GM18520 (cell line): ENCODE data around the gene NCAM2.

ENCODE experiments used
- ATAC-seq: cut with Tn5 transposase; IDR thresholded peaks from one replicate; pipeline ENCODE4 v1.9.1; 2021; ENCODE audit not compliant: unreplicated experiment

The NCAM2 gene

DNA sequence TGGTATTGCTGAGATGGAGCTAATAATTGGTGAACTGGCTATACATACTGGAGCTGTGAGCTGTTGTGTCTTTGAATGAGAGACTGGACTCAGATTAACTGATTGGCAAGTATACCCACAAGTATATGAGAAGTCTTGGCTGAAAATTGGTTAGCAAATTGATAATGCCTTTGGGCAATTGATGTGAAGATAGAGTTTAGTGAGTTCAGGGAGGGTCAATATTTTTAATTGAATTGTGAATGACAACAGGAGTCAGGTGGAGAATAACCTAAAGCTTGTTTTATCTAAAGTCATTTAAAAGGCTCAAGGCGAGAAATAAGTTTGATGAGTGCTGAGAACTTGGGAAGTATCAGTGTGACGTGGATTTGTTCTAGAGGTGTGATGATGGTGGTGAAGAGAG, 27.5 kb downstream of the NCAM2 start:
- ATAC-seq: no peak

DNA sequence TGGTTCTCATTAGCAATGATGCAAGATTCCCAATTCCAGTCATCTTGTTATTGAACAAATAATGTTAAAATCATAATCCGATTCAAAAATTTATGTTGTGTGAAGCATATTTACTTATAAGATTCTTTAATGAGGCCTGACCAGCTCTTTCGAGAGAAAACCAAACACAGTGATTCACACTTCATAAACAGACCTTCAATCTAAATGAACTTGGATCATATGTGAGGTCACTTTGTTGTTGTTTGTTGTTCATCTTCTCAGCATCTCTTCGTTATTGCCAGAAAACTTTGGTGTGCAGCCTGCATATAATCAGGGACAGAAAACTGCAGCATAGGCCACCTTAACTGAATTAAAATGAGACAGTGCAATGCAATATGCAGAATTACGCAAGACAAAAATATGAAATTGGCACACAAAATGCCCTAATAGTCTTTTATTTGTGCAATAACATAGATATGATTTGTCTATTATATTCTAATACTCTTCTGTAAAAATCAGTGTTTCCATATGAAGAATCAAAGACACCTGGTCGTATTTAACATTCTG, 30.1 kb downstream of the NCAM2 start:
- ATAC-seq: no peak

DNA sequence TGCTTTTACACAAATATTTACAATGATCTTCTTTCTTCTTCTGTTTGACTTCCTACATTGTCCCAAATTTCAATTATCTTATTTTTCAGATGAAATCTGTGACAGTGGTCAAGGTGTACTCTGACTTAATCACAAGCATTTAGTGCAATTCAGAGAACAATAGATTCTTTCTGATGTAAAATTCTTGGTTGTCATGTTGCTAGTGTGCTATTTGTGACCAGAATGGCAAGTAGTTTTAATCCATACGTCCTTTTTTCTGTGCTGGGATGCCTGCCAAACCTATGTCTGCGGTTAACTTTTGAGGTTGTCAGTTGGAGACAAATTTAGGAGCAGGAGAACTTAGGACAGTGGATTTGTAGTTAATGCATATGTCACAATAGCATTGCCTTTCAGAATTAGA, 31.0 kb downstream of the NCAM2 start:
- ATAC-seq: no peak

DNA sequence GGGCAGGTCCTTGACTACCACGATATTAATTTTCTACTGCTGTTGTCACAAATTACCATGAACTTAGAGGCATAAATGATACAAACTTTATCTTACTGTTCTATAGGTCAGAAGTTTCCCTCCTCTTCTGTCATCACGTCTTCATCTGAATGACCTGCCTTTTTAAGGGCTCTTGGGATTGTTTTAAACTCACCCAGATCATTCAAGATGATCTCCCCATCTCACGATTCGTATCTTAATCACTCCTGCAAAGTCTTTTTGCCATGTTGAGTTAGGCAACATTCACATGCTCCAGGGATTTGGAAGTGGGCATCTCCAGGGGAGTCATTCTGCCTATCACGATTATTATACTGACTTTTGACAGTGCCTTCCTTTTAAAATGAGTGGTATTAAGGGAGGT, 32.1 kb downstream of the NCAM2 start:
- no peak for ATAC-seq

DNA sequence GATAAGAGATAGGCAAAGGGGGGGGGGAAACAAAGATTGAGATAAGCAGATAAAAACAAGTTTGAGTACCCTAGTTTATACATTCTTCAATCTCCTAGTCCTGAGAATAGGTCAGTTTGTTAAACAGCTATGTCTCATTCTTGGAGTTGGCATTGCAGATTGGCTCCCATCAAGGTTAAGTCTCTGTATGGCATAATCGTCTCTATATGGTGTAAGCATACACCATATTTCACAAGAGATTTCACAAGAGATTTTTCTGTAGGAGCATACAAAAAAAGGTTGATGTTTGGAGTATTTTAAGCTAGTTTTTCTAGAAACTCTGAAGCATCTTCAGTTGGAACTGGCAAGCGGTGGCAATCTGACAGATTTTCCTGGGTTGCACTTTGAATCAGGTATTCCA, 35.8 kb downstream of the NCAM2 start:
- no peak for ATAC-seq

DNA sequence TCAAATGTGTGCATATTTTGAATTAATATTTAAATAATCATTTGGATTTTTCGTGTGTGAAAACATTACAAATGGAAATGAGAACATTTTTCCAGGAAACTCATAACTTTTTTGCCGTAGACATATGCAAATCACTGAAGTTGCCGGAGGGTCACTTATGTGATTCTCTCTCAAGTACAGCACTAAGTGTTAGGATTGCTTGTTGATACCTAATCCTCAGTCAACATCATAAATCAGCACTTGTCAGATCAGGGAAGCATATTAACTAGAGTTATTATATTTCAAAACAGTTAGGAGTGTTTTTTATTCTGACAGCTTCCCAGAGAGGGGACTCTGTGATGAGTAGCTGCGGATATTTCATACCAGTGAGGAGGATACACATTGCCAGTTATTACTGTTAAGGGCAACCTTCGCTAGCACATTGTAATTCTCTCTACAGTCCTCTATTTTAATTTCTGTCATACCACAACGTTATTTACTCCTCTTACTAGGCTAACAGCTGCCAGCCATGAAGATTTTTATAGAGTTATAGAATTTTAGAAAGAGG, 41.5 kb downstream of the NCAM2 start:
- no peak for ATAC-seq

DNA sequence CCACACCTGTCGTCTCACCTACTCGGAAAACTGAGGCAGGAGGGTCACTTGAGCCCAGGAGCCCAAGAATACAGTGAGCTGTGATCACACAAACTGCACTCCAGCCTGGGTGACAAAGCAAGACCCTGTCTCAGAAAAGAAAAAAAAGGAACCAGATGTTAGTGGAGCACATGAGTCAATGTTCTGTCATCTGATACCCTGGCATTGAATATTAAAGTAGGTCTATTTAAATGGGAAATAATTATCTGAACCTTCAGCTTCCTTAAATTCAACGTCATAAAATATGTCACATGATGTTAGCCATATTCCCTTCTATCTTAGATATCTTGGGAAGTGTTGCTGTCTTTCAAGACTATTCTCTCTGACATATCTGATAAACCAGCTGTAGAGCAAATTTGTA, 47.3 kb downstream of the NCAM2 start:
- no peak for ATAC-seq

DNA sequence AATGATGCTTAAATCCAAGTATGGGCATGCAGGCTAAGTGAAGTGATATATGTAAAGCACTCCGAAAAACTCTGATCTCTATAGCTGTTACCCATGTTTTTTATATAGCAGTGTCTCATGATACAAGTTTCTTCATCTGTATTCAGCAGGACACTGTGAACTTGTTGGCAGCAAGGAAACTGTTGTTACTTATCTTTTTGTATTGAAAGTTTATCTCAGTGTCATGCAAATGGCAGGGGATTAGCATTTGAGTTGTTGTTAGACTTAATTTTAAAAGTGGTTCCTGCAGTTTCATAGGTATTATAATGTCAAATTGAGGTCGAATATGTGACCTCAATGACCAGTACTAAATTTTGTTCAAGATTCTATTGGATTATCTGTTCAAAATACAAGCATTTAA, 47.9 kb downstream of the NCAM2 start:
- no peak for ATAC-seq

DNA sequence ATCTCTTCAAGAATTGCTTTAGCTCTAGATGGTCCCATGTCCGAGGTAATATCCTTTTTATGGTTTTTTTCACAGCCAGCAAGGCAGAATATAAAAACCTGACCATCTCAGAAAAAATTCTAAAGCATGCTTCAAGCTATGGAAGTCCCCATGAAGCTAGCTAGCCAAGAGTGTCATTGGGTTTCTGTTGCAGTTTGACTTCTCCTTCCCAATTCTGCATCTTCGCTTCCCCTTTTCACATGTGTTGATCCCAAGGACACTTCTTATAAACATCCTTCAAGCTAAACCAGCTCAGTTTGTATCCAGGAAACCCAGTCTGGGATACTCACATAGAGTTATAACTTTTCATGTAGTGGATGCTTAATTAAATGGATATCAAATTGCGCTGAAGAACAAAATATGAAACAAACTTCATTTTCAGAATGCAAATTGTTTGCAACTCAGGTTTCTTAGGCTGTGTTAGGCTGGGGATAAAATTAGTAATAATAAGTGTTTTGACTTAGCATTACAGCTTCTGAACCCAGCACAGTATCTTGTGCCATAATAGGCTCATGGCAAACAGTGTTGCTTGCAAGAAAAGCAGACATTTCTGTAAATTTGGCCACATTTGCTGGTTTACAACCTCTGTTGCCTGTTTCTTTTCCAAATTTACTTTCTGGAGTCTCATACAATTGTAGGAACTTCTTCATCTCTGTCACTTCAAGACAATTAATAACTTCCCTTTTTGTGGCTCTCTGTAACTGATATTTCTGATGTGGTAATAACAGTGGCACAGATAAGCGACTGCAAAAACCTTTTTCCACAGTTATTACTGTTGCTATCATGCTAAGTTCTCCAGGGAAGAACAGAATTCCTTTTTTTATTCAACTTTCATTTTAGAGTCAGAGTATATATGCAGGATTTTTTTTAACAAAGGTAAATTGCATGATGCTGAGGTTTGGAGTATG, 53.2 kb downstream of the NCAM2 start:
- no peak for ATAC-seq

DNA sequence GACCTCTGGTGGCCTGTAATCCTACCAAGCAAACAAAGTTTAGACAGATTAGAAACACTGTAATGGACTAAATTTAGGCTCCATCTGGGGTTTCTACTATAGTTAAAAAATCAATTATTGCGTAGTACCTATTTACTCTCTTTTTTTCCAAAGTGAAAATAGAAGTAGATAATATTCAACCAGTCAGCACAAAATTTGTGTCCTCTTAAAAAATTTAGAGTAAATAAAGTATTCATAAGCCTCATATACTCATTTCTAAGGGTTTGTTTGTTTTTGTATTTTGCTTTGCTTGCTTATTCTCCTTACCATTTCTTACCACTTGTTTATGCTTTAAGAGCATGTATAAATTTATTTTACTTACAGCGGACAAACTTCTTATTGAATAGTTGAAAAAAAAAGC, 54.5 kb downstream of the NCAM2 start:
- ATAC-seq: no peak

DNA sequence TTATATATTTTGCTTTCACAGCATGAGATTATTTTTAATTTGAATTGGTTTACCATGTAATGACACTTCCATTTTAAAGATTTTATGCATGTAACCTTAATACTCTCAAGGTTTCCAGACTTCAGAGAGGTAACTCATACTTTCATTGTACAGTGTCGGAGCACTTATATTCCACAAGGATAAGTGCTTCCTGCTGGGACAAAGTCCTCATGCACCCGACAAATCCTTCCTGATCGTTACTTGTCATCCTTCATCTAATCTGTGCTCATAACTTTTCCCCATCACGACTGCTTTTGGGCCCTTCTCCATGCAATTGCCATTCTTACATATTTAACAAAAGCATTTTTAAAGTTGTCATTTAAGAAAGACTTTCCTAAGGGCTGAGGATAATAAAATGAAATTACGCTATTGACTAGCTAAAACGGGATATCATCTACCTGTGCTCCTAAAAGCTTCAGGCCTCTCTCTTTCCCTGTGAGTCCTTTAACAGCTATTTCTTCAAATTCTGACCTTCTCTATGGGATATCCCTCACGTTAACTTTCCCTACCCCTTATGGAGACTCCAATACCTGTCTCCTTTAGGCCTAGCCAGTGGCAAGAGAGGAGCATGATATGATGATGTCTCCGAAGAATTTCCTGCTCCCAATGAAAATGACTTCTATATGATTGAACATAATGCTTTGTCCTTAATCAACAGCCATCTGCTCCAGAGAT, 59.3 kb downstream of the NCAM2 start:
- ATAC-seq: no peak

DNA sequence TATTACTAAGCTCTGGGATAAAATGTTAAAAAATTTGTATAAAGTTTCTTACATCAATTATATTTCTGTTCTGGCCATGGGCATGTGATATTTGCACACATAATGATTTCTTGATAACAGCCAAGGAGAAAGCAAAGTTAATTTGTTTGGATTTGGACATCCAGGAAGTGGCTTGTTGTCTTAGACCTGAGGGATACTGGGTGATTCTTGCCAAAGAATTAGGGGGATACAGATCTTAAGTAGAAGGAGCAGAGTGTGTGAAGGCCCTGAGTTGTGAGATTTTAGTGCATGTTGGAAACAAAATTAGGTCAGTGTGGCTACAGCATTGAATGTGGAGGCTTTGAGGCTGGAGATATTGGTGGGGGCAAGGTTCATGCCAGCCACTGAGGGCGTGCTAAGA, 65.6 kb downstream of the NCAM2 start:
- no peak for ATAC-seq

DNA sequence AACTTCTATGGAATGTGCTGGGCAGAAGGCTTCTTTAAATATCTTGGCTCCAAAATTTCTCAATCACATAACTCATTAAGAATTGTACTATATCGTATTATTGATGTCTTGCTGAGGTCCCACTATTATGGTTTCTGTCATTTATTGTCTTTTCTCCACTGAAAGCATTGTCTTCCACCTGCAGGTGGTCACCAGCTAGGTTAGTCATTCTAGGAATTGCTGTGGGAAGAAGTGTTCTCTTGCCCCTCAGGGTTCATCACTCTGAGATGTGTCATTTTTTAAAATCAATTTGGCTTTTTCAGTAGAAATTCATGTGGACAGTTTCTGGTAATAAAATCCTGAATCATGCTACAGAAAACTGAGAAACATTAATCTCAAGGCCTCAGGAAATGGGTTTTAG, 66.1 kb downstream of the NCAM2 start:
- no peak for ATAC-seq

DNA sequence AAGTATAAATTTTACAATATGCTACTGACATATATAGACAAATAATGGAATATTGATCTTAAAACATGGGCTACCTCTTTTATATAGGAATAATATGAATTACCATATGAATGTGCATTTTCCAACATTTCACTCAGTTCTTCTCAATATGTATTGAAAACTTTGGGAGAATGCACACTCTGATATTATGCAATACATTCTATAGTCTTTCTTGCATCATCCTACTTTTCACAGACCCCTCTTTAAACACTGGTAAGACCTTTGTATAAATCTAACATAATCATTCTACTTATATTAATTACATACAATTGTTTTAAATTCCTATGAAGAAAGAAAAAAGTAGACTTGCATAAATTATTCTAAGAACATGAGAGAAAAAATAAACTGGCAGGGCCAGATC, 69.2 kb downstream of the NCAM2 start:
- no peak for ATAC-seq

DNA sequence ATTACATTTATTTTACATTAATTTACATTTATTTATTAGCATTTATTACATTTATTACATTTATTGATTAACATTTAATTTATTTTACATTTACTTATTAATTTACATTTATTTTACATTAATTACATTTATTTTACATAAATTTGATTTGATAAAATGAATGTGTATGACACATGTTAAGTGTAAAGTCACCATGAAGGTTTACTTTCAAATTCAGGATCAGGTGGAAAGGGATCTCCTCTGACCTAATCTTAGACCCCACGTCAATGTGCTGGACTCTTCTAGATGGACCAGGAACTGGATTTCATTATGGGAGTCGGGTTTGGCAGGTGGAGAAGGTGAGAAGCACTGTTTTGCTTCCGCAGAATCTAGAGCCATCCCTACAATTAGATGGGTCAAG, 76.1 kb downstream of the NCAM2 start:
- ATAC-seq: no peak

DNA sequence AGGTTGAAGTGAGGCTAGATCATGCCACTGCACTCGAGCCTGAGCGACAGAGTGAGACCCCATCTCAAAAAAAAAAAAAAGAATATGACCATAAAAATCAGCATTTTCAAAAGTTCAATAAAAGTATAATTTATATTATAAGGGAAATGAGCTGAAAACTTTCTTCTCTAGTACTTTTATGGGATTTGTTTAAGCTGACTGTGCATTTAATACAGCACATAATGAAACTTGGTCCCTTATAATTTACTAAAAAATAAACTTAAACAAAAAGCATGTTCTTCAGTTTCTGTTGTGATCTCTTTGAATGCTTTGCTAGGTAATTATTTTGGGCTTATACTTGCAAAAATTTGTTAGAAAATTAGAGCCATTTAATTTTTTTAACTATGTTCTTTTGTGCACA, 77.8 kb downstream of the NCAM2 start:
- ATAC-seq: no peak

DNA sequence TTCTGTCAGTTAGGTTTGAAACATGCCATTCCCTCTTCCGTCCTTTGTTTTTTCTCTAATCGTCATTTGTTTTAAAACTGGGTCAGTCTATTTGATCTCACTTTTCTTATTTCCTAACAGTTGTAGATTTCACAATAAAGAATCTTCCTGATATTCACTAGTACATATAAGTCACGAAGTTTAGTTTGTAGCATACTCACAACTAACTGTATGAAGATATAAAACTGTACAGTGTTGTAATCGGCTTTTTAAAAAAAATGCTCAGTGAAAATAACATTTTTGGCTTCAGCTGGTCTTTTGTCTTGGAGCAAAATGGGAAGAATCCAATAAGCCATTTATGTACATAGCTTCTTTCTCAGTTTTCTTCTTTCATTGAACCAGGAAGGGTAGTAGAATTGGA, 78.3 kb downstream of the NCAM2 start:
- no peak for ATAC-seq

DNA sequence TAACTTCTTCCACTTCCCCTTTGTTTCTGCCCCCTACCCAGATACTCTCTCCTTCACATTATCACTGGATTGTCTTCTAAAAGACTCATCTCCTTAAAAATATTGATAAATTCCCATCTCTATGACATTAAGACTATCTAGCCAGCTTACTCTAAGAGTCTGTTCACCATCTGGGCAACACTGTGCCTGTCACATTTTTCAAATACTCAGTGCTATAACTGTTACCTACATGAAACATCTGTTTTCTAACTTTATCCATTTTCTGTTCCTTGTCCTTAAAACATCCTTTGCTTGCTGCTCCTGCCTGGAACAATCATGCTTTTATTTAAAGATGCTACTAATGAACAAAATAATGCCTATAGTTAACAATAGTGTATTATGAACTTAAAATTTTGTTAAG, 81.4 kb downstream of the NCAM2 start:
- ATAC-seq: no peak

DNA sequence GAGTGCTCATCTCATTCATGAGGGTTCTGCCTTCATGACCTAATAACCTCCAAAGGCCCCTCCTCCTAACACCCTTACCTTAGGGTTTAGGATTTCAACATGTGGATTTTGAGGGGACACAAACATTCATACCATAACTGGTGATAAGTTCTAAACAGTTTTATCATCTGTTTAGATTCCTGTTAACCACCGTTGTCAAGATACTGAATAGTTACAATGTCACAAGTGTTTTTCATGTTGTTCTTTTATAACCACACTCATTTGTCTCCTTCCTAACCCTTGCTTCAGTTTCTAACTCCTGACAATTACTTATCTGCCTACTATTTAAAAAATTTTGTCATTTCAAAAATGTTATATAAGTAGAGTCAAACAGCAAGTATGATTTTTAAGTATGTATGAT, 86.0 kb downstream of the NCAM2 start:
- ATAC-seq: no peak

DNA sequence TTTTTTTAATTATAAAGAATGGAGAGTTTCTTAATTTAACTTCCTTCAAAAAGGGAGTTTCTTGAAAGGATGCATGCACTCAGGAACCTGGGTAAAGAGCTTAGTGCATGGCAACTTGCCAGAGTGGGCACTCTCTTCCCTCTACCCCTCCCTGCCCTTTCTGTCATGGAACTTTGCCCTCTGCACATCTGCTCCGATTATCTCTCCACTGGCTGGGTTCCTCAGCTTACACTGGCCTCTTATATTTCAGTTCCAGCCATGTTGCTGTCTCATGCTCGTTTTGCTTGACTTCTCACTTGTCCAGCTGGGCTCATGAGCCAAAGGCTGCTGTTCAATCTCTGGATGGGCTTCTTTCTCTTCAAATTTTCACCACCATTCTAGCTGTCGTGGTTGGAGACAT, 87.0 kb downstream of the NCAM2 start:
- ATAC-seq: no peak

DNA sequence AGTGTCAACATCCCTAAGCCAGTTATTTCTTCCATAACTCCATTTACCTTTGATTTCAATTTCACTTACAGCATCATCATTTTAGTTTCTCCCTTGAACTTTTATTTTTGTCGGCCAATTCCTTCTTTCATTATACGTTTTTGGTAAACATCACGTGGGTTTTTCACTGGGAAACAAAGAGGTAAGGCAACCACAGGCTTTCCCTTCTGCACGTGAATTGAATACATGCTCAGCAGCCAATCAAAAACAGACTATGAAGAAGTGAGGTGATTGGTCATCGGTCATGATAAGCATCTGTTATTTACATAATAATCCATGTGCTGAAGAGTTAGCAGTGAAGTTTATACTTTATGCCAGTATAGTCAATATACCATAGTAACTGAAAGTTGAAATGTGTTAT, 98.7 kb downstream of the NCAM2 start:
- ATAC-seq: no peak

DNA sequence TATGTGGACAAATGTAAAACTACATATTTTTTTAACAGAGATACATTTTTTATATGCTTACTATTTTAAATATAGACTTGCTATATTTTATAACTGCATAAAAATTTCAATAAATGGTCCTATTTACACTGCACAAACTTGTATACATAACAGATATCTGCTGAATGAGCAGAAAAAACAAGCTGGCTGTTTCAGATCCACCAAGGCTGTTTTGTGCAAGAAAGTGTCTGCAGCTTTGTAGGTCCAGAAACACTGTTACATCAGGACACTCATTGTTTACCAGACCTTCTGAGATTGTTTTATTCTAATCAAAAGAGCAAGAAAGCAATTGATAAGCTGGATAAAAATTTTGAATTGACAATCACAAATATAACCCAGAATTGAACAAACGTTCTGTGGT, 99.3 kb downstream of the NCAM2 start:
- no peak for ATAC-seq
